HG02798 (cell line): Measurements from ENCODE around the gene PTPRN2.

ENCODE experiments used
- ATAC-seq: cut with Tn5 transposase; IDR thresholded peaks from one replicate; pipeline ENCODE4 v1.9.1; 2021; ENCODE audit warnings: mild to moderate bottlenecking; ENCODE audit not compliant: unreplicated experiment, poor library complexity

PTPRN2 gene

DNA sequence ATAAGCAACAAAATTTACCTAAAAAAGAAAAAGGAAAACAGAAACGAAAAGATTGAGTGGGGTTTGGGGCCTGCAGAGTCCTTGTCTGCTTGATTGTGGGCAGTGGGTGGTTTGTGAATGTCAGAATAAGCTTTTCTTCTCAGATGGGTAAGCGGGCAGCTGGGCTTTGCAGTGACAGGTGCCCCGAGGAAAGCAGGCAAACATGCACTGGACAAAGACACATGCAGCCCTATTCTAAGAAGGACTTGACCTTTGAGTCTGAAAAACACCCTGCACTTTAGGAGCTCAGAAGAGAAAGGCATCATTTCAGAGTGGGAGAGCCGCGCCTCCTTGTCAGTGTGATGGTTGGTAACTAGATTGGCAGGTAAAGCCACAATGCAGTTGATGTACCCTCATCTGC, 562.7 kb downstream of the PTPRN2 start:
- ATAC-seq: no peak

DNA sequence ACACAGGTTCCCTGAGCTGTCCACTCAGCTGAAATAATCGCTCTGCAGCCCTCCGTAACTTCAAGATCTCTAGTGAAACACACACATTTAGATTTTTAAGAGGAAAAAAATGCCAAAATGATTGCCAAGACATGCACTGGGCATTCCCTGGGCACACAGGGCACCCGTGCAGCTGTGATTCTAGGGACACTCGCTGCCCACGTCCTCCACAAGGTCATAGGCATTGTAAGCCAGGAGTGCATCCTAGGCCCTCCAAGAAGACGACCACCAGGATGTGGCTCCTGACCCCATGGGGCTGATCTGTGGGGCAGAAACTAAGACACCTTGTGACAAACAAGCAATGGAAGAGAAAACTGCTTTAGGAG, 563.3 kb downstream of the PTPRN2 start:
- ATAC-seq: no peak

DNA sequence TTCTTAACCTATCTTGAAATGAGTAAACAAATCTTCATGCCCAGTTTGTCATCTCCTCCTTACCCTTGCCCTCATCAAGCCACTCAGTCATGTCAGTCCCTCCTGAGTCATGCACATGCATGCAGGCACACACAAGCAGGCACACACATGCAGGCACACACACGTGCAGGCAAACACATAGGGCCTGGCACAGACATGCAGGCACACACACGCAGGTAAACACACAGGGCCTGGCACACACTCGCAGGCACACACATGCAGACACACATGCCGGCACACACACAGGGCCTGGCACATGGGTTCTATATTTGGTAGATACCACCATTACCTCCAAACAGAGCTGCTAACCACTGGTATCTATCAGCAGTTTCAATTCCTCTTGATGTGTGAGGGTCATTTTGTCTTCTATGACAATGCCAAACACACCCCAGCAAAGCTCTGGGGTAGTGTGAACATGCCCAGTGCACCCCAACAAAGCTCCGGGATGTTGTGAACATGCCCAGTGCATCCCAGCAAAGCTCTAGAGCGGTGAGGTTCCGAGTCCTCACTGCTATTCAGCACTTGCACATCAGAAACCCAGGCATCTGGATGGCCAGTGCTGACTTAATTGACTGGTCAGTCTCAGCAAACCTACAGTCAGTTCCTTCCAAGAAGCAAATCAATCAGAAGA, 563.8 kb downstream of the PTPRN2 start:
- ATAC-seq: no peak

DNA sequence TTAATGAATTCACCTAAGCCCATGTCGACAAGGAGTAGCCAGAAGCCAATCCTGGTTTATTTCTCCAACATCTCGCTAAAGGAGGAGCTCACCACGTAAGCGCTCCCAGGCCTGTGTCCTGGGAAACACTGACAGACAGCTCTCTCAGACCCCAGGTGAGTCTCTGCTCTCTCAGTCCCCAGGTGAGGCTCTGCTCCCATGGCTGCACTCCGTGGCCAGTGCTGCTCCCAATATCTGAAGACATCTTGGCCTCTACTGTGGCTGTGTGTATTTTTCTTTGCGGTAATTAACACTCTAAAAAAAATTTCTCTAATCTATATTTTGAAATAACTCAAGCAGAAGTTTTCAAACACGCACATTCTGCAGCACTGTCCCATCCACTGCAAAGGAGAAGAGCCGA, 564.5 kb downstream of the PTPRN2 start:
- ATAC-seq: no peak

DNA sequence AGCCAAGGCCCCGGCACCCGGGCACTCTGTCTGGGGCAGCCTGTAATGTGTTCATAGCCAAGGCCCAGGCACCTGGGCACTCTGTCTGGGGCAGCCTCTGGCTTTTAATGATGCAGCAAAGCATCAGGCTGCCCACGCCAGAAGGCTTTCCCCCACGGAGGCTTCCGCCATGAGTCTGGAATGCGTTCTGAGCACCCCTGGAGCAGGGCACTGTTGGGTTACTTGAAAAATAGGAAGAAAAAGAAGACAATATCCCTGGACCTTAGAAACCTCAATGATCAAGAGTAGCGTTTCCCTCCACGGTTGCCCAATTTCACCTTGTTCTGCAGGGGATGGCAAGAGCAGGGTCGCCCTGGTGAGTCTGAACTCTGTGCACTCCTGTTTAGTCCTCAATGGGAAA, 565.0 kb downstream of the PTPRN2 start:
- no peak for ATAC-seq

DNA sequence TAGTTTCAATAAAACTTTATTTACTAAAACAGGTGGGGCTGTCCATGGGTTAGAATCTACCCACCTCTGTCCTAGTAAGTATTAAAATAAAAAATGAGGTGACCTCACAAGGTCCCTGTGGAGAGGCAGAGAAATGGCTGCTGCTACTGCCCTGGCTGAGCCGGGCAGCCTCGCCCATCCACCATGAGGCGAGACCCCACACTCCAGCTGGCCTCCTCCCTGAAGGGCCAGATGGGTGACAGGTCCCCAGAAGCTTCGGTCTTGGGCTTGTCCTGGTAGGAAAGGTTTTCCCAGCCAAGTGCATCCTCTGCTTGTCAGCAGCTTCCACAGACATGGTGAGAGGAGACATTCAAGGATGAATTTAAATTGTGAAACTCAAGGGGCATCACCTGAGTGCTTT, 565.8 kb downstream of the PTPRN2 start:
- no peak for ATAC-seq

DNA sequence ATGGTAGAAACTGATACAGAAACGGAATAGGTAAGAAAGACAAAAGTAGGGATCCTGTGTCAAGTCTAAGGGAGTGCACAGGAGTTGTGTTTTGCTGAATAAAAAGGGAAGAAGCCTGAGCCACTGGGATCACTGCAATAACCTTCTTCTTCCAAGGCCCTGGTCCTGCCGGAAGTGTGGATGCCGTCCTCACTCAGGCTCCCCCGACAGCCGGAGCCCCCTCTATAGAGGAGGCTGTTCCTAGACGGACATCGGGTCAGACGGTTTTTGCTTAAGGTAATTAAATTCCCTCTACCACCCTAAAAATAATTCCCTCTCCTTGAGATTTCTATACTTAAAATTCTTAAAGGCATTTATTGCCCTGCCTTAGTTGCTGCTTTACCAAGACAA, 566.9 kb downstream of the PTPRN2 start:
- ATAC-seq: no peak

DNA sequence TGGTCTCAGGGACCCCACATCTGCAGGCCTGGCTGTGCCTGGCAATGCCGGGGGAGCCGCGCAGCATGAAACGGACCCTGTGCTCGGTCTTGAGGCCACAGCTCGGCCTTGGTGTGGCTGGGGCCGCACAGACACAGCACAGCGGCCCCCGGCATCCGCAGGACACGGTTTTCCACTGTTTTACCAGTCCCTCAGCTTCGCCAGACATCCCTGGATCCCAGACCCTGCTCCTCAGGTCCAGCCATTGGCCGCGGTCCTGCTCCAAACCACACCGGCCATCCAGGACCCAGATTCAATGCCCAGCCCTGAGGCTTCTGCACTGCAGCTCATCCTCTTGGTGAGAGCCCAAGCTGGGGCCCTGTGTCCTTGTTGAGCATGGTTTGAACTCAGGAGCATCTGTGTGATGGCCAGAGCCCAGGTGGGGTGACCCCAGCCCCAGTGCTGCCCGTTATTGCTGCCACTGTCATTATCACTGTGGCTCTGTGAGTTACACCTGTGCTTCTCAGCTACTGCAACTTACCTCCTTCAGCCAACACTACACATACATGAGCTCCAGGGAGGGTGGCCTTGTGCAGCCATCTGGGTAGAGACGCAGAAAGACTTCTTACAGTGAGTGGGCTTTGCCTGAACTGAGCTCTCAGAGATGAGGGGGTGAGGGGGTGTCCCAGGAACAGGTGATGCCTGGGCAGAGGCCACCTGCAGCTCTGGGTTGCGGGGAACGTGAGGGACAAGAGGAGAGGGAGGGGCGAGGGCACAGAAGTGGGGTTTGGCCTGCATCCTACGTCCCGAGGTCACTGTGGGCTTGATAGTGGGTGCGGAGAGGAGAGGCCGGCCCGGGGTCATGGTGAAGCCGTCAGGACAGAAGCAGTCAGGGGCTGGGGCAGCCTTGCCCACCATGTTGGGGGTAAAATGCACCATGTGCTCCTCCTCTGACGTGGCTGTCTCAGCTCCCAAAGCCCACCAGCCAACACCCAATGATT, 567.6 kb downstream of the PTPRN2 start:
- ATAC-seq: no peak

DNA sequence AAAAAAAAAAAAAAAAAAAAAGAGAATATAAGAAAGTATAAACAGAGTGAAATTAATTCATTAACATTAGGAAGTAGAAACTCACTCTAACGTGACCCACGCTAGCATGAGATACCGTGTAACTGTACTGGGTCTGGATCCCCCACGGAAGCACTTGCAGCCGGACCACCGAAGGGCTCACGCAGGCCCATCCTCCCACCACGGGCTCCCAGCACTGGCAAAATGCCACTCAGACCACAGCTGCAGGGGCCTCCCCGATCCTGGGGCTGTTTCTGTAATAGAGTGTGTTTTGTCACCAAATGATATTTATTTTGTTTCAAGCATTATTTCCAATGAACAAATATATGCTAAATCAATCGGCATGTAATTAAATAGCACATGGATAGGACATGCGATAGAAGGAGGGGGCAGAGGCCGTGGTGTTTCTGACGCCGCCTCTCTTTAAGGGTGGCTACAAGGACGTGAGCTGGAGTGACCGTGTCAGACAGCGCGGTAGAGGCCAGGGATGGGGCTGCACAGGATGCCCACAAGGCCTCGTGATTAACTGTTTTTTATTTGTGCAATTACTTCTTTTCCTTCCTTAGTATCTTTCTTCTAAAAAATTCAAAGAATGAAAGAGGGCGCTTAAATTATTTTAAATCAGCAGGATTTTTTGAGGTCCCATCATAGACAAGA, 568.5 kb downstream of the PTPRN2 start:
- ATAC-seq: no peak

DNA sequence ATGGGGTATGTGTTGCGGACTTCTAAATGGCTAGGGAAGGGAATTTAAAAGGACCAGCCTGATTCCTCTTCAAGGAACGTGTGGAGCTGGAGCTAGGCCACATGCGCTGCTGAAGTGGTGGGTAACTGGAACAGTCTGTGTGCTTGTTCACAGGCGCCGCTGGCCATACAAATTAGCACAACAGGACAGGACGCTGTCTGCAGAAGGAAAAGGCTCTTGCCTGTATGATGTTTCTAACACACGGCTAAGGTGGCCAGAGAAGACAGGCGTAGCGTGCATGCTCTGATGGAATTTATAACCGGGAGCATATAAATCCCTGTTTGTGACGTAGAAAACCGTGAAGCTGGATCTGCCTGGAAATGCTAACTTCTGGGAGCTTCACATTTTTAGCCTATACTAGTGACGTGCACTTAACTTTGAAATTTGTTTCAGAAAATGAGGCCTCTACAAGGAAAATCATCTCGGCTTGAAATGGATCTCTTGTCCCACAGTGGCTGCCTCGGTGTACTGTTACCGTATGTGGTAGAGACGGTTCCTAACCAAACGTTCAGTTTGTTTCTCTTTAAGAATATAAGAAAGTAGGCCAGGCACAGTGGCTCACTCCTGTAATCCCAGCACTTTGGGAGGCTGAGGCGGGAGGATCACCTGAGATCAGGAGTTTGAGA, 569.4 kb downstream of the PTPRN2 start:
- no peak for ATAC-seq

DNA sequence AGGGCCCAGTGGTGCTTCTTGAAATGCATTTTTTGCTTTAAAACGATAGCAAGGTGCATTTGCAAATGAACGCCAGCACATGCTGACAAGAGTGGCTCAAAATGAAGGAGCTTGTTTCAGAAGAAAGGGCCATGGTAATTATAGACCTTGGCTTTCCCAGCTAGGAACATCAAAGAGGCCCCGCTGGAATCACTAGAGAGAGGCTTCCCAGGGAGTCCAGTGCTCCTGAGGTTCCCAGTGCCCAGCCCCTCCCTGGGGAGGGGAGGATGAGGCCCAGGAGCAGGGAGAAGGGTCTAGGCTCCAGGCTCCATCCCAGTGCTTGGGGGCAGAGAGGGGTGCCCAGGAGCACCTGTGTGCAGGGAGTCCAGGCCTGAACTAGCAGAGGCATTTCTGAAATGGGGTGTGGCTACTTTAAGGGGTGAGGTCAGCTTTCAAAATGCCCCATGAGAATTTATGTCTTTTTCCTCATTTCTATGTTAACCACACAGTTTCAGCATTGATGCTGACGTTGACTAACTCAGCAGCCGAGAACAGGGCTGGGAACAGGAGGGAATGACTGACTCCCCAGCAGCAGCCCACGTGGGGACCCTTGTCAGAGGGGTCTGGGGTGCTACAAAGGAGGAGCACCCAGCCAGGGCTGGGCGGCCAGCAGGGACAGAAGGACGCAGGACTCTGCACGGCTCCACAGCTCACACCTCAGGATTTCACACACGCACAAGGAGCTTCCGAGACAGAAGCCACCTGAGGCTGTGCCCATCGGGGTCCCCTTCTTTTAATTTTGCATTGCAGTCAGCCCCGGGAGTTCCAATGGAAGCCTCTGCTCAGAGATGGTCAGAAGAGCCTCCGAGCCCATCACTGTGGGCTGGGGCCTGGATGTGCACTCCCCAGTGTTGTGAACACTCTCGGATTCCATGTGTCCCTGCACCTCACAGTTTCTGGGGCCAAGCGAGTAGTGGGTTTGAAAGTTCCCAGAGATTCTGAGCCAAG, 570.2 kb downstream of the PTPRN2 start:
- ATAC-seq: no peak

DNA sequence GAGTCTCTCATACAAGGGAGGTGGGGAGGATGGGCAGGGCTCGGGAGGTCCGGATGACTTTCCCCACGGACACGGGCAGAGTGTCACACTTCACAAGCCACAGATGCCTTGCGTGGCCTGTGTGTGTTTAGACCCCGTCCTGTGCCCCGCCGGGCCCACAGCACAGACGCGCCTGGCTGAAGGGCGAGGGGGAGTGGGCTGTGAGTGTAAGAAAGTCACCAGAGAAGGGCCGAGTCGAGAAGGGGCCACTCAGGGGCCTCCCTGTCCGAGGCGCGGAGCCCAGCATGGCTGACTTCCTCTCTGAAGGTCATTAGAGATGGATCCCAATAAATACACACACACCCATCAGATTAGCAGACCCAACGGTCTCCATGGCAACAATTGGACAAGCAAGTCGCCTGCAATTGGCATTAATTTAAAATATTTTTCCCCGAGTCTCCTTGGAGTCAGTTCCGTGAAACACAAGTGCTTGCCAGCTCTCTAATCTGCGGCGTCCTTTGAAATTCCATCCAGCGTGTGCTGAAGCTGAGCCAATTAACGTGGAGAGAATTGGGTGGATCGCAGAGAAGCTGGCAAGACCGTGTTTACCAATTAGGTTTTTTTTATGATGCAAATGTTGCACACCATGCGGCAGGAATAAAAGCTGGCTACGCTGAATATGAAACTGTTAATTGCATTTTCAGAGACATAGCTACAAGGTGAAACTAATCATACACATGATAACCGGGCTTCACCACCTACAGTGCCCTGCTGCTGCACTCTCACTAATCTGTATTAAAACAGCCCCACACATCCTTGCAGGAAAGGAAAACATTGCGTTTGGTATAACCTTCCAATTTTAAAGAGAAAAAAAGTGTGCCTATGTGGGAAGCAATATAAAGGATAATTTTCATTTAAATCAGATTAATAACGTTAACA, 571.2 kb downstream of the PTPRN2 start:
- ATAC-seq: no peak

DNA sequence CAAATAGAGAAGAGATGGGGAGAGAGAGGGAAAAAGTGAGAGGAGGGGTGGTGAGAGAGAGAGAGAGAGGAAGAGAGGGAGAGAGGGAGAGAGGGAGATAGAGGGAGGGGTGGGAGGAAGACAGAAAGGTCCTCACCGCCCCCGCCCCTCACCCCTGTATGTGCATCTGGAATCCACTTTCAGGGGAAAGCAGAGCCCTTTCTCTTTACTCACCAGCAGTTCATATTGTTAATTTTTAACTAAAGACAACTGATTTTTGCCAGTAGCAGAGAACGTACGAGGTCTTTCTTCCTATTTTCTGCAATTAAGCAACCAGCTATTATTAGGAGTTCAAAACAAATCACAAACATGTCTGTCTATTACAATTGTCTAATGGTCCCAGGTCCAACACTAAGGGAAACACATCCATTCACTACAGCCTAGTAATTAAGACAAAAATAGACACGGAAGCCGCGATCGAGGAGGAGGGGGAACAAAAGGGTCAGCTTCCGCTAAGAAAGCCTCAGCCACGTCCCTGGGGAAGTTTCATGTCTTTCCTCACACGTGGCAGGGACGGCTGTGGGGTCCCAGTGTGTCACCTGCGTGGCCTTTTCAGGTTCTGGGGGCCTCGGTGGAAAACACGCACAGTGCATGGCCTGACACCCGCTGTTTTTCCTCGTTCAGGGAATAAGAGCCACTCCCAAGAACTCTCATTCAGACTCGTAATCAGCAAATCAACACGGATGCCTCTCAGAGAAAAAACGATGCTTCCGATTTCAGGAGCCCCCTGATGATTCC, 572.0 kb downstream of the PTPRN2 start:
- ATAC-seq: no peak

DNA sequence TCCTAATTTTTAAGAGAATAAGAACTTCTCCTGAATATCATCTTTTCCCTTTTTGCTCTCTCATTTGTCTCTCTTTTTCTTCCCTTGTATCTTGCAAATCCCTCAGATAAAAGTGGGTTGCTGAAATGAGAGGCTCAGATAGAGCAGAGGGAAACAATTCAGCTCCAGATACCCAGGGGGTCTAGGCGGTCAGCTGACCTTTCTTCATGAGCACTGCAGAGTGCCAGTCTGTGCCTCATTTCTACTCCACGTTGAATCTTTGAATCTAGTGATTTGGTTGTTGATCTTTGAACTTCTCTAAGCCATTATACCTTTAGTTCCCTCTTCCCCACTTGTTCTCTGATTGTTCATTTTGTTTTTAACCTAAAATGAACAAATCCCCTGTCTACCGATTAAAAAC, 572.6 kb downstream of the PTPRN2 start:
- no peak for ATAC-seq

DNA sequence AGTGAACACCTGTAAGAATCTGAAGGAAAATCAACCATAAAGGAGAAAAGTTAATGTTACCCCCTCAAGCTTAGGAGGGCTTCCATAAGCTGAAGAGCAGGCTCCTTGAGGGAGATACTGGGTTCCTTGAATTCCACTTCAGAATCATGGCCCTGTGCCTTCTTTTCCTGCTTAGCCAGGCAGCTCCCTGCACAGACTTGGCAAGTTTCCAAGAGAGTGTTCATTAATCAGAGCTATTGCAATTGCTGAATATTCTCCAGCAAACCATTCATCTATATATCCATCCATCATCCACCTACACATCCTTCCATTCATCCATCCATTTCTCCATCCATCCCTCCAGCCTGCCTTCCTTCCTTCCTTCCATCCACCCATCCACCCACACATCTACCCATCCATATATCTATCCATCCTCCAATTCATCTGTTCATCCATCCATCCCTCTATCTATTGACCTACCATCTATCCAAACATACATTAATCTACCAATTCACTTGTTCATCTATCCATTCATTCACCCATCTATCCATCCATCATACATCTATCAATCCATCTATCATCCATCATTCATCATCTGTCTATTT, 574.4 kb downstream of the PTPRN2 start:
- no peak for ATAC-seq

DNA sequence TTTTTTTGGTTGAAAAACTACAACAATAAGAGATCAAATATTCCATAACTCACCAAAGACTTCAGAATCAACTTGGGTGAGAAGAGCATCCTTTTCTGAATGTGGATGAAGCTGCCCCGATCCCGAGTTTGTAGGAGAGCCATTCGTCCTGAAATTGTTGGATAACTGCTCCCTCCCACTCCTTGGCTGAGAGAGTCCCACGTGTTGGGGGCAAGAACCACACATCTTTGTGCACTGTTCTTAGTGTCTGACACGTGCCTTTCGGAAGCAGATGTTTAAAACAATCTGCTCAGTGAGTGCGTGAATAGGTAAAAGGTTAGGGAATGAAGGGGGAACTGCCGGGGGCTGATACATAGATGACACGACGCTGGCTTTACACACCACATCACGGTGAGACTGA, 575.7 kb downstream of the PTPRN2 start:
- ATAC-seq: no peak

DNA sequence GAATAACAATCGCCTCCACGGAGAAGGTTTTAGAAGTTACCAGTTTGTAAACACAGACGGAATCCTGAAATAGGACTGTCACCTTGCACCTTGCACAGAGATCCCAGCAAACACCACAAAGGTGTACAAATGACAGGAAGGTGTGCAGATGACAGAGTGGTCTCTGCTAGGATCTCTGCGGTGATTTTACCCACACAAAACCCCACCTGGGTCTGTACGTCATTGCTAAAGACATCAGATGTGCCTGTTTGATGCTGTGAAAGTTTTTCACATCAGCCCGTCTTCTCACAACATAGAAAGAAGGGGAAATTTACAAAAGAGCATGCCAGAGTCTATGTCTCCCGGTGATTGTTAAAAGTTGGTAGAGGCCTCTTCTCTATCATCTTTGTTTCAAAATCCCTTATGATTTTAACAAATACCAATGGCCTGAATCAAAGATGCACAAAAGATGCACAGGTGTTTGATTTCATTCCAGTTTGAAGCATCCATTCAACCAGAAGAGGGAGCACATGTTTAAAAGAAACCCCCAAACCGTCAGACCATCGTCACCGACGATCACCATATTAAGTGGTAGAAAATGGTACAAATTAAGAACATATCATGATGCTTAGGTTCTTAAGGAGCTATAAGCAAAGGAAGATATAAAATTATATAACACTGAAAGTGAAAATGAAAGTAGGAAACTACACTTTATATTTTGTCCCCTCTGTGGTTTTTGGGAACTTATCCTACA, 576.5 kb downstream of the PTPRN2 start:
- no peak for ATAC-seq
